Stimulated activated CD4-positive, alpha-beta T cell treated with anti-CD3 and anti-CD28 coated beads, Interleukin-15, amount 100 ng/mL, for 1 hour (primary cell): ENCODE data around the gene OR5A1.
"Not testable (repeated sequence)": the region's sequence is repeated elsewhere in the genome, so short reads cannot be mapped to it uniquely, and the experiment has no call there.

Experiments used
- DNase-seq, 2 donors: peaks; one replicate each; pipeline ENCODE4 v3.0.0-alpha.2; 2020; ENCODE audit warnings: low read depth in 1 of 2, low spot score in 1 of 2

OR5A1 gene

GRCh38 chr11:59436169-59436568 is at the start of gene OR5A1:
OR5A1 (plus strand) TSS chr11:59436469; CDS start chr11:59443169, 6,700 bp downstream.
- no peak for DNase-seq

GRCh38 chr11:59394186-59394585 is 42.1 kb upstream of the OR5A1 start:
- DNase-seq = no peak

GRCh38 chr11:59400461-59401261 is 35.6 kb upstream of the OR5A1 start:
- DNase-seq = no peak

GRCh38 chr11:59401262-59401552 is 35.1 kb upstream of the OR5A1 start:
- no peak for DNase-seq

GRCh38 chr11:59403546-59403945 is 32.7 kb upstream of the OR5A1 start:
- no peak for DNase-seq

- DNase-seq = no peak
These were observed 22.6 kb upstream of the OR5A1 start for GRCh38 chr11:59413646-59414045.

- DNase-seq = no peak
These were observed 21.2 kb upstream of the OR5A1 start for GRCh38 chr11:59415111-59415510.

GRCh38 chr11:59416613-59417012 is 19.7 kb upstream of the OR5A1 start:
- no peak for DNase-seq

GRCh38 chr11:59417023-59417422 is 19.2 kb upstream of the OR5A1 start:
- no peak for DNase-seq

GRCh38 chr11:59418156-59418555 is 18.1 kb upstream of the OR5A1 start:
- no peak for DNase-seq

GRCh38 chr11:59423835-59424234 is 12.4 kb upstream of the OR5A1 start:
- no peak for DNase-seq

- no peak for DNase-seq
These were observed 11.1 kb upstream of the OR5A1 start for GRCh38 chr11:59425131-59425530.

GRCh38 chr11:59426361-59427067 is 9.8 kb upstream of the OR5A1 start, which contains the start of gene OR5A2:
OR5A2 (minus strand) TSS chr11:59426413; CDS start chr11:59422953, 3,460 bp downstream.
- no peak for DNase-seq

- no peak for DNase-seq
These were observed 9.2 kb upstream of the OR5A1 start for GRCh38 chr11:59427068-59427382.

GRCh38 chr11:59429924-59430516 is 6.2 kb upstream of the OR5A1 start:
- no peak for DNase-seq

- no peak for DNase-seq
These were observed 1.5 kb downstream of the OR5A1 start for GRCh38 chr11:59437770-59438169.

- not testable (repeated sequence) for DNase-seq
These were observed 9.4 kb downstream of the OR5A1 start for GRCh38 chr11:59445624-59446023.

GRCh38 chr11:59448484-59448883 is 12.2 kb downstream of the OR5A1 start:
- DNase-seq = no peak

- no peak for DNase-seq
These were observed 20.4 kb downstream of the OR5A1 start, which contains the start of gene OR4D6 for GRCh38 chr11:59456661-59457060. OR4D6 (plus strand) TSS chr11:59456961; CDS start chr11:59456961, 0 bp downstream.

GRCh38 chr11:59459916-59460315 is 23.6 kb downstream of the OR5A1 start:
- DNase-seq = no peak

GRCh38 chr11:59463190-59463641 is 26.9 kb downstream of the OR5A1 start:
- DNase-seq = no peak

GRCh38 chr11:59473015-59473414 is 36.7 kb downstream of the OR5A1 start, which contains the start of gene OR4D10:
OR4D10 (plus strand) TSS chr11:59473315; CDS start chr11:59477430, 4,115 bp downstream.
- no peak for DNase-seq
